HG03520 (cell line): ENCODE data around the gene CHCHD5.

Experiments
- ATAC-seq: cut with Tn5 transposase; IDR thresholded peaks from one replicate; pipeline ENCODE4 v1.9.1; 2021; ENCODE audit warnings: mild to moderate bottlenecking, moderate library complexity; ENCODE audit not compliant: unreplicated experiment

Gene CHCHD5

DNA sequence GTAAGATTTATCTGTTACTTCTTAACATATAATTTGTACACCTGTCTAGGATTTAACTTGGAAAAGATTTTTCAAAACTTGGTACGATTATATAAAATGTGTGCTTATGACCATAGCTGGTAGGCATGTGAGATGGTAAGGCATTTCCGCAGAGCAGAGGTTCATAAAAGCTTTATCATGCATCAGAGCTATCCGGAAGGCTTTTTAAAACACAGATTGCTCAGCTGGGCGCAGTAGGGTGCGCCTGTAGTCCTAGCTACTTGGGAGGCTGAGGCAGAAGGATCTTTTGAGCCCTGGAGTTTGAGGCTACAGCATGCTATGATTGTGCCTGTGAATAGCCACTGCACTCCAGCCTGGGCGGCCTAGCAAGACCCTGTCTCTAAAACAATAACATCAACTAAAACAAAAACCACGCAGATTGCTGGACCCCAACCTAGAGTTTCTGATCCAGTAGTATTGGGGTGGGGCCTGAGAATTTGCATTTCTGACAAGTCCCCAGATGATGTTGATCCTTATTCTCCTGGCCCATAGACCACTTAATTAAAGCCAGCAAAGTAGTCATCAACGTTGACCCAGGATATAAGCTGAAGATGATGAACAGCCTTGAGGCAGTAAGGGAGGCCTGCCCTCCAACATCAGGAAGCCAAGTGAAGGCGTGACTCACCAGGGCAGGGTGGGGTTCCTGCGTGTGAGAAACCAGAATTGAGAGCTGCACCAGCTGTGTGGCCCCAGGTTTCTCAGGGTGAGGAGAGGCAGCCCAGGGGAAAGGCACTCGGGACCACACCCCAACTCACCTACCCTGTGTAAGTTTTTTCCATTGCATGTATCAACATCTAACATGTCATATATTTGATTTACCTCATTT lies 39.7 kb downstream of the CHCHD5 start:
- no peak for ATAC-seq

GRCh38 chr2:112625474-112626114 lies 41.2 kb downstream of the CHCHD5 start:
- ATAC-seq = no peak

DNA sequence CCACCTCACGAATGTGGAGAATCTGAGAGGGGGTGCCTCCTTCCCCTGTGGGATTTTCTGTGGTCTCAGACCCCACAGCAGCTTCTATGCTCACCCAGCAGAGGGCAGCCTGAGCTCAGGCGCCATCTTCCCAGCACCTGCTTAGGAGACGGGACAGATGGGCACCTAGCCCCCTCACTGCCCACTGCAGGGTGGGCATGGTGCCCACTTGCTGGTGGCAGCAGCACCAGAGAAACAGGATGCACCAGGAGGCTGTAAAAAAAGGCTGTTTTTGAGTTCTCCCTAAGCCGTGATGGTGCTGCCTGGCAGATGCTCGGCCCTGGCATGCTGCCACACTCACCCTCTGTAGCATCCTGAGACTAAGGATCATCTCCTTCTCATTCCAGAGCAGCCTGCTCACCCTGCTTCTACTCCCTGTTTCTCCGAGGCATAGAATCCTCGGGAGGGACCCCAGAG lies 42.2 kb downstream of the CHCHD5 start:
- no peak for ATAC-seq

DNA sequence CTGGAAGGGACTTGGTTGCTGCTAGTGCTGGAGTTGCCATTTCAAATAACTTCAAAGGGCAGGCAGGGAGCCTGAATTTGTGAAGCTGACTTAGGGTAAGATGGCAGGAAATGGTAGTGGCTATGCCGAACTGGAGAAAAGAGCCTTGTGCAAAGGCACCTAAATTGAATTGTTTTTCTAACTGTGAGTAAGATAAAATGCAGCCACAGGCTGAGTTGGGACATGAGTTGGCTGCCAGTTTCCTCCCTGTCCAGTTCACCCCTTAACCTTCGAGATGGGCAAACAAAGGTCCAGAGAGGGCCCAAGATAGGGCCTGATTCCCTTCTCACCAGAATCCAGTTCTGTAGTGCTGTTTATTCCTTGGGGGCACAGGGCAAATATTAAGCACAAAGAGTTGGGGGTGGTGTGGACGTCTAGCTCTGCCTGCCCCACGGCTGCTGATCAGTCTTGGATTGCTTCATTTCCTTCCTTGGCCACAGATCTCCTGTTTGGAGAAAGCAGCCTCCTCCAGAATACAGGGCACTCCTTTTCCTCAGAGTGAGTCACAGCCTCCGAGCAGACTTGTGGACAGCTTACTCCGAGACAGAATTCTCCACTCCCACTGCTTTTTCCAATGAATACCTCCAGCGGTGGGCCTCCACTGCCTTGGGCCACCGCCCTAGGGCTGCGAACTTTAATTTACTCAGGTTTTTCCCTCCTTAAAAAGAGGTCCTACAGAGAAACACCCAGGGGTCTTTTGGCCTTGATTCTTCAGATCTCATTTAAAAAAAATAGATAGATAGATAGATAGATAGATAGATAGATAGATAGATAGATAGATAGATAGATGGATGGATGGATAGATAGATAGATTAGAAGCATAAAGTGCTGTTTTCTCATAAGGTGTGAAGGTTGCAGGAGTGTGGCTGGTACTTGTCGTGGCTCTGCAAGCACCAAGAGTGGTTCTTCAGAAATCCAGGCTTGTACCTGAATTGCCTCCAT lies 42.9 kb downstream of the CHCHD5 start:
- no peak for ATAC-seq

DNA sequence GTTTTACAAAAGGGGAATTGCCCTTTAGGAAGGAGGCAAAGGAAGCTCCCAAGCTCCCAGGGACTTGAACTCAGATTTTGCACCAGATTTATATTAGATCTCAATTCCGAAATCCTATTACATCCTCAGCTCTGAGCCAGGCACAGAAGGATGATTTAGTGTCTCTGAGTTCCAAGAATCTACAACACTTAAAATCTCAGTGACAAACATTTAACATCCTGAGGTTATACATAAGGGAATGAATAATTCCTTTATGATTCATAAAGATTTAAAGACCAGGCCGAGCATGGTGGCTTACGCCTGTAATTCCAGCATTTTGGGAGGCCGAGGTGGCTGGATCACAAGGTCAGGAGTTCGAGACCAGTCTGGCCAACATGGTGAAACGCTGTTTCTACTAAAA lies 44.8 kb downstream of the CHCHD5 start:
- ATAC-seq = no peak

GRCh38 chr2:112629823-112630222 lies 45.4 kb downstream of the CHCHD5 start:
- no peak for ATAC-seq

DNA sequence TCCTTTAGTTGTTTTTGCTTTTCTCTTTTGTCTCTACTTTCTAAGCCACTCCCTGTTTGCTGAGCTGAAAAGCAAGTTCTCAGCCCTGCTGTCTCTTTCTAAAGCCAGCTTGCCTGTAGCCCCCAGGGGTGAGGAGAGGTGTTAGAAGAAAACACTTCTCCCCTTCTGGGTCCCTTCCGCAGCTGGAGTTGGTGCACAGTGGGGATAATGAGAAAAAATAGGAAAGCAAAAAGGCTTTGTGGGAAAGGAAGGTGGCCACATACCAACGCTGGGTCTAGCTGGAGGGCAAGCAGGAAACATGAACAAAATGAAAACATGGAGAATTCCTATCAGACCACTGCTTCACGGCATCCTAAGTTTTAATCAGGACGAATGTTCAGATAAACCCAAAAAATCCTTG lies 45.9 kb downstream of the CHCHD5 start:
- ATAC-seq = no peak

GRCh38 chr2:112633708-112634107 lies 49.3 kb downstream of the CHCHD5 start:
- ATAC-seq = no peak

DNA sequence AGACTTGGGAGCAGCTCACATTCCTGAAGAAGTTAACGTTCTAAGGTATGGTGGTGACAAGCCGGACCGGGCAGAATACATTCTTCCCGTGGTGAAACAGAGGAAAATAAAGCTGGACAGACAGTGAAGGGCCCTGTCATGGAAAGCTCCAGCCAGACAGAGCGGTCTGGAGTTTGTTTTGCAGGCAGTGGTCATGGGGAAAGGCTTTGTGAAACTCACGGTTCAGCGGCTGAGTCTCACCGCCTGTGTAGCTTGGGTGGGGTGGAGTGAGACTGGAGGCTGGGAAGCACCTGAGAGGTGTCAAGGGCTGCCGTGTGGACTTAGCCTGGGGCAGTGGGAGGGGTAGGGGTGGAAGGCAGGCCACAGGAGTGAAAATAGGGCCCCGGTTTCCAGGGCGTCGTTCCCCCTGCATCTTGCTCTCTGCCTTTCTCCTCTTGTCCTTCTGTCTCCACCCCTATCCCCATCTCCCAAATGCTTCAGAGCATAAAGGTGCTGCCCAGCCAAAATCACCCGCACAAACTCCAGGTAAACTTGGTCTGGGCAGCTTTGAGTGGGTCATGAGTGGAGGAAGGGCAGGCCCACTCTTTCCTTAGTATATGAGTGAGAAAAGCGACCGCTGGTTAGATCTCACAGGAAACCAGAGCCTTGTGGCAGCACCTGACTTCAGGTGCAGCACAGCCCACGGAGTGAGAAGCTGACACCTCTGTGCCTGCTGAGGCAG lies 49.9 kb downstream of the CHCHD5 start:
- no peak for ATAC-seq

DNA sequence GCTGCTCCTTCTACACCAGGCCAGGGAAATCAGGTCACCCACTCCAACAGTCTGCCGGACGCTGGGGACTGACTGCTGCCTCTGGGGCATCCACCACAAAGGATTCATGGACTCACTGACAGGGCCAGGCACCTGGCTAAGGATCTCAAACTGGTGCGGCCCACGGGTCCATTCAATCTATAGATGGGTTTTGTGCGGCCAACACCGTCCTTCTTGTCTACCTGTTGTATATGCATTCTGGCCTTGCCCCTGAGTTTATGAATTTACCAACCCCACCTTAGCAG lies 50.4 kb downstream of the CHCHD5 start:
- no peak for ATAC-seq

GRCh38 chr2:112636605-112637288 lies 52.3 kb downstream of the CHCHD5 start:
- no peak for ATAC-seq

GRCh38 chr2:112637289-112637660 lies 52.9 kb downstream of the CHCHD5 start:
- ATAC-seq = no peak
